ENCODE results near the gene CLDN19.
A peak's percentile ranks its signal among the peaks of the same experiment; 100 is the strongest.

Gene CLDN19

DNA sequence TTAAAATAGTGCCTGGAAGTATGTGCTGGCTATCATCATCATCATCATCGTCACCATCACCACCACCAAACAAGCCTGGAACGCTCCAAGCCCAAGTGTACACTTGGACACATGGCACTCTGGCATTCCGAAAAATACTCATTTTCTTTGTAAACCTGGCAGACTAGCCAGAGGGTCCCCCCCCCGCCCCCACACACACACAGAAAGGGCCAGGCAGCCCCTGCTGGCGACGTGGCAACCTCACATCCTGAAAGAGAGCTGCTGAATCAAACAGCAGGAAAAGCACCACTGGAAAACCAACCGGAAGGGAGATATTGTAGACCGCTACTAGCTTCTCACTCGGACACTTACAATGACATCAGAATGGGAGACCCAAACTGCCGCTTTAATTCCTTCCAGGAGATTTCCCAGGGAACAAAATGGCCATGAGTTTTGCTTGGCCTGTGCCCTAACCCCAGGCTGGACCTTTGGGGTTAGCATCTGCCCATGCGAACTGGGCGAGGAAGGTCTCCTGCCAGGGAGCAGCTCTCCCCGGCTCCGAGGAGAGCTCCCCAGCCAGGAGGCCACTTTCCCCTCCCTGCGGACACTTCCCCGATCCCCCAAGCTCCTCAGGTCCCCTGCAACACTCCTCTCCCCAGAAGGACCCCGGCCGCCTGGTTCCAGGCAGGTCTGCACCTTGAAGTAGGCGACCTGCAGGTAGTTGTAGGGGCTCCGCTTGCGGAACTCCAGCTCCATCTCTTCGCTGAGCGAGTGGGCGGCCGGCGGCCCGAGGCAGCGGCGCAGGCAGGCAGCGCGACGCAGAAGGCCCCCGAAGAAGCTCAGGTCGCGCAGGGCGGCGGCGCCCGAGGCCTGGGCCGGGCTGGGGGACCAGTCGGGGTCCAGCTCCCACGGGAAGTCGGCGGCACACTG is 26.1 kb upstream of the CLDN19 start:
- peak; percentile 66 for TF ChIP-seq CTCF (IDR thresholded peaks at IDR 0.05; ENCODE audit: low read depth, low read length)
- H3K27me3 ChIP-seq (ENCODE audit: insufficient read depth, low read depth, severe bottlenecking), result no peaks in the 10 kb centered on the region
- peak overlapping the region; percentile 95 for H3K4me3 ChIP-seq (ENCODE audit: low read depth, low read length)
- H3K9me3 ChIP-seq (ENCODE audit: severe bottlenecking), result no peaks in the 10 kb centered on the region
- DNase-seq, result peak; percentile 63
- peak overlapping the region; percentile 70 for H3K27ac ChIP-seq
- peaks cover 20% of the 10 kb centered on the region for H3K36me3 ChIP-seq

DNA sequence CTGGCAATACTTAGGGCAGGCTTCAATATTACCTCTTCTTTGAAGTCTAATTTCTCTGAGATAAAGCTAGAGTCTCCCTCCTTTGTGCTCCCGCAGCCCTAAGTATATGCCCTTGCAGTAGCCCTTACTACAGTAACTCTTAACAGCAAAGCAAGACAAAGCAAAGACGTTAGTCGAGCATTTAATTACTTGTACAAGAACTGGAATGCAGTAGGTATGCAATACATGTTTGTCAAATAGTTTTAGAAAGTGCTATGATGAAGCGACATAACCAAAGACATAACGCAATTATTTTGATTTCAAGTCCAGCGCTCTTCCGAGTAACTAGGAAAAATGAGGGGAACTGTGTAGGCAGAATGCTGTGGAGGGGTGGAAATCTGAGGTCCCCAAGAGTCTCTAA is 25.2 kb upstream of the CLDN19 start:
- Histone ChIP-seq H3K4me3 (ENCODE audit: low read depth, low read length) (peak overlapping the region; percentile 95; the same call in 1 of the 2 replicates), H3K27me3 (ENCODE audit: insufficient read depth, low read depth, severe bottlenecking) (no peaks in the 10 kb centered on the region), H3K27ac (no peak overlapping the region), H3K36me3 (peaks cover 17% of the 10 kb centered on the region), H3K9me3 (ENCODE audit: severe bottlenecking) (no peaks in the 10 kb centered on the region)
- DNase-seq, result no peak
- no peak for TF ChIP-seq CTCF (IDR thresholded peaks at IDR 0.05; ENCODE audit: low read depth, low read length)

GRCh38 chr1:42762269-42762668 is 22.2 kb upstream of the CLDN19 start:
- Histone ChIP-seq H3K4me3 (ENCODE audit: low read depth, low read length) (no peak overlapping the region), H3K36me3 (peaks cover 26% of the 10 kb centered on the region), H3K27me3 (ENCODE audit: insufficient read depth, low read depth, severe bottlenecking) (no peaks in the 10 kb centered on the region), H3K27ac (no peak overlapping the region), H3K9me3 (ENCODE audit: severe bottlenecking) (no peaks in the 10 kb centered on the region)
- DNase-seq, result no peak
- no peak for TF ChIP-seq CTCF (IDR thresholded peaks at IDR 0.05; ENCODE audit: low read depth, low read length)

DNA sequence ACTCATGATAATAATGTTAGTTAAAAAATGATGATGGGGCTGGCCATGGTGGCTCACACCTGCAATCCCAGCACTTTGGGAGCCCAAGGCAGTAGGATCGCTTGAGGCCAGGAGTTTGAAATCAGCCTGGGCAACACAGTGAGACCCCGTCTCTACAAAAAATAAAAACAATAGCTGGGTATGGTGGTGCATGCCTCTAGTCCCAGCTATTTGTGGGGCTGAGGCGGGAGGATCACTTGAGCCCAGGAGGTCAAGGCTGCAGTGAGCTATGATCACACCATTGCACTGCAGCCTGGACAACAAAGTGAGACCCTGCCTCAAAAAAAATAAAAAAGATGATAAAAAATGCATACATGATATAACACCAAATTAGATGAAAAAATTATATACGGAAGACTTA is 21.5 kb upstream of the CLDN19 start:
- peaks cover 27% of the 10 kb centered on the region for H3K36me3 ChIP-seq
- TF ChIP-seq CTCF (IDR thresholded peaks at IDR 0.05; ENCODE audit: low read depth, low read length), result no peak
- DNase-seq, result no peak
- H3K9me3 ChIP-seq (ENCODE audit: severe bottlenecking), result no peaks in the 10 kb centered on the region
- H3K27ac ChIP-seq, result no peak overlapping the region
- H3K27me3 ChIP-seq (ENCODE audit: insufficient read depth, low read depth, severe bottlenecking), result no peaks in the 10 kb centered on the region
- H3K4me3 ChIP-seq (ENCODE audit: low read depth, low read length), result no peak overlapping the region

DNA sequence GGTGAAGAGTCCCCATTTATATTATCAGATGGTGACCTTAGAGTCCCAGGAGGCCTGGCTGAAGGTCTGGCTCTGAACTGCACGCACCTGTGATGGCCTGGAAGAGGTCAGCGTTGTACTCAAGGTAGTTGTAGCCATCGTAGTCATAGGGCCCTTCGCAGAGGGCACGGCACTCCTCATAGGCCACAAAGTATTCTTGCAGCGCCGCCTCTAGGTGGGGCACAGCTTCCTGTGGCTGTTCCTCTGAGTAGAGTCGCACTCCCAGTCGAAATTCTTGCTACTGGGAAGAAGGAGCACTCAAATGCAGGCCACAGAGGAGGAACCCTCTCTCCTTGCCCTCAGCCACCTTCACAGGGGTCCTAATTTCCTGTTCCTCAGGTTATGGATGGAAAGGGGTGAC is 19.1 kb upstream of the CLDN19 start:
- Histone ChIP-seq H3K9me3 (ENCODE audit: severe bottlenecking) (no peaks in the 10 kb centered on the region), H3K4me3 (ENCODE audit: low read depth, low read length) (no peak overlapping the region), H3K36me3 (peaks cover 45% of the 10 kb centered on the region), H3K27ac (no peak overlapping the region), H3K27me3 (ENCODE audit: insufficient read depth, low read depth, severe bottlenecking) (no peaks in the 10 kb centered on the region)
- 0 out of 2 replicates have a peak, but pooled peaks have one; percentile 18 for TF ChIP-seq CTCF (IDR thresholded peaks at IDR 0.05; ENCODE audit: low read depth, low read length)
- no peak for DNase-seq

Measured in WERI-Rb-1 (cell line).